G401 (cell line): Measurements from ENCODE around the gene IL17RA. TPM values are rescaled to one million over a fixed set of nuclear protein-coding genes. Genes with fewer than 3 reads are reported as not detected.
A peak's percentile ranks its signal among the peaks of the same experiment; 100 is the strongest.

ENCODE experiments used
- DNase-seq: peaks from one replicate; pipeline ENCODE4 v3.0.0-alpha.2; 2015; ENCODE audit warnings: low spot score
- in situ Hi-C: cut with HindIII; loops from 2 replicates; pipeline ENCODE4 v1.10.0; 2016; ENCODE audit warnings: low sequenced_read_pairs, mixed read lengths
- total RNA-seq: library from RNA; depleted of rRNA; stranded (reverse); fragments of >200 nt; shearing (Covaris generic); gene quantifications from 2 replicates; pipeline ENCODE4 v1.2.3, GENCODE V29; 2014

The IL17RA gene
- total RNA-seq, 1 experiment from 2014 or later: 7.3 TPM

GRCh38 chr22:17117400-17117799 is 32.6 kb downstream of the IL17RA start:
- DNase-seq: peak; percentile 30
- in situ Hi-C loops: no loop called here

GRCh38 chr22:17117890-17118289 is 33.1 kb downstream of the IL17RA start:
- in situ Hi-C loops: no loop called here
- DNase-seq: peak; percentile 19

GRCh38 chr22:17118342-17118741 is 33.5 kb downstream of the IL17RA start:
- in situ Hi-C loops: no loop called here
- peak; percentile 11 for DNase-seq

DNA sequence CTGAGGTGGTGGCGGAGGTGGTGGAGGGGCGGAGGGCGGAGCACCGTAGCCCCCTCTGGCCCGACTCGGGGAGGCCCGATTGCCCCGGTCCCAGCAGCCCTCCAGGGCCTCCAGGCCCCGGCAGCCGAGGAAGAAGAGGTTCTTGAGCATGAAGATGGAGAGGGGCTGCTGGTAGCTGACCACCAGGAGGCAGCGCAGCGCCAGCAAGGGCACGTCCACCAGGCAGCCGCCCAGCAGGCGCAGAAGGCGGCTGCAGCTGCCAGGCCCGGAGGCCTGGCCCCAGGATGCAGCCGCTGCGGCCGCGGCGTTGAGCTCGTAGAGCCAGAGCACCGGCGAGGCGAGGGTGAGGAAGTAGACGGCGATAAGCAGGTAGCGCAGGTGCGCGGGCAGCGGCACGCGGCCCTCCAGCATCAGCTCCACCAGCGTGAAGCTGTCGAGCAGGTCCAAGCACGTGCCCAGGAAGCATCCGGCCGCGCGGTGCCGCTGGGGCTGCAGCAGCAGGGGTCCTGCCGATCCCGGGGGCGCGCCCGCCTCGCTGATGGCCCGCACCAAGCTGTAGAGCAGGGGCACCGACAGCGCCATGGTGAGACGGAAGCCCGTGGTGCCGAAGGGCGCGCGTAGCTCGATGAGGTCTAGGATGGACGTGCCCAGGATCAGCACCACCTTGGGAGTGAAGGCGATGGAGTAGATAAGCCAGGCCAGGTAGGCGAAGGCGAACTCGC is 34.8 kb downstream of the IL17RA start:
- in situ Hi-C loops: no loop called here
- DNase-seq: peak; percentile 18

GRCh38 chr22:17120281-17120680 is 35.5 kb downstream of the IL17RA start:
- in situ Hi-C loops: no loop called here
- no peak for DNase-seq

- in situ Hi-C loops: no loop called here
- peak; percentile 23 for DNase-seq
These were observed 36.0 kb downstream of the IL17RA start for GRCh38 chr22:17120711-17121232.

GRCh38 chr22:17121233-17122195 is 36.7 kb downstream of the IL17RA start, which contains the start of gene TMEM121B:
TMEM121B (minus strand) TSS chr22:17121360; CDS start chr22:17121127, 233 bp downstream.
- peak; percentile 89 for DNase-seq
- in situ Hi-C loops: no loop called here

- in situ Hi-C loops: no loop called here
- DNase-seq: no peak
These were observed 45.4 kb downstream of the IL17RA start for GRCh38 chr22:17130199-17130598.

GRCh38 chr22:17131686-17132085 is 46.9 kb downstream of the IL17RA start:
- in situ Hi-C loops: no loop called here
- no peak for DNase-seq

GRCh38 chr22:17132112-17132511 is 47.3 kb downstream of the IL17RA start:
- in situ Hi-C loops: no loop called here
- DNase-seq: no peak

- in situ Hi-C loops: no loop called here
- no peak for DNase-seq
These were observed 48.3 kb downstream of the IL17RA start for GRCh38 chr22:17133137-17133536.

DNA sequence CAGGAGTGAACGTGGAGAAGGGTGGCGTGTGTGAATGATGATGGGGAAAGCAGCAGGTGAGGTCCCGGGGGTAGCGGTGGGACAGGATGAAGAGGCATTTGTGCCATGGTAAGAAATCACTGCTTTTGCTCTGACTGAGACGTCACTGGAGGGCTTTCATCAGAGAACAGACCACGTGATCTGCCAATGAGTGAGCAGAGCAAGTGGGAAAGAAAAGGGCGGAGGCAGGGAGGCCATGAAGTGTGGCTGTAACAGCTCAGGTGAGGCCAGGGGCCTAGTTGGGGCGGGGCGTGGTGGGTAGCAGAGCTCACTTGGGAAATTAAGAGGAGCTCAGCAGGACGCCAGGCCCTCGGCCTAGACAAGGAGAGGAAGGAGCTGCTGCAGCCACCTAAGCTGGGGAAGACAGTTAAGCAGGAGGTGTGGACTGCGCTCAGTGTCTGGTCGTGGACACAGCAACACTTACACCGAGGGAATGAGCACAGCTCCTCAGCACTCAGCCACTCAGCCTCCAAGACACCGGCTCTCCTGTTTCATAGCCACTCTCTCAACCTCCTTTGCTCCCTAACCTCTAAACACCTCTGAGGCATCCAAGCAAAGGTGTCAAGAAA is 50.5 kb downstream of the IL17RA start:
- in situ Hi-C loops: no loop called here
- DNase-seq: no peak

DNA sequence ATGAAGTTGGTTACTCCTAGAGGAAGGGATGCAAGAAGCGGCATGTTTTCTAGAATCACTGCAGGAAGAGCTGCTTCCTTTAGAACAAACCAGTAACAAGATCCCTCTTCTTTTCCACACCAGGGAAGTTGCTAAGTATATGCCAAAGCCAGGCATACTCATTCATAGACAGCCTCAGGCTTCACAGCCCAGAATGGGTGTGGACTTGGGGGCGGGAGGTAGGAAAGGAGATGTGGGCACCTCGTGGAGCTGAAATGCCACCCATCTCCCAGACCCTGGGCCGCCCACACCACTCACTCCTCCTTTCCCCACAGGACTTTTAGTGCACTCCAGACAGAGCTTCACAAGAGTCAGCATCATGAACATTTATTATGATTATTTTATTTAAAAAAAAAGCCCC is 52.4 kb downstream of the IL17RA start:
- no peak for DNase-seq
- in situ Hi-C loops: no loop called here

- DNase-seq: no peak
- in situ Hi-C loops: no loop called here
These were observed 53.1 kb downstream of the IL17RA start for GRCh38 chr22:17137861-17138425.

DNA sequence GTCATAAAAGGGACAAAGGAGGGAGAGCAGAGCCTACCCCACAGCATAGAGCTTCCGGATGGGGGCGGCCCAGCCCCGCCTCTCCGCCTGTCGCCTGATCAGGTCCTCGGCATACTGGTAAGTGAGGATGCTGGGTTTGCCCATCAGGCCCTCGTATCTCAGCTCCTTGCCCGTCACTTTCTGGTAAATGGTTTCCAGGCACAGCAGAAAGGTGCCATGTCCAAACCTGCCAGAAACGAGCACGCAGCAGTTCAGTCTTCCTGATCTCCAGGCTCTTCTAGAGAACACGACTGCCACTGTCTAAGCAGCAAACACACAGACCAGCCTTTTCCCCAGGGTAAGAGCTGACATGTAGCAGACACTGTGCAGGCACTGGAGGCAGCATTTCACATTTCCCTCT is 53.7 kb downstream of the IL17RA start:
- in situ Hi-C loops: no loop called here

GRCh38 chr22:17140022-17140421 is 55.2 kb downstream of the IL17RA start:
- in situ Hi-C loops: no loop called here
- DNase-seq: no peak

More for the DNA sequence above, 53.7 kb downstream of the IL17RA start:
- DNase-seq: no peak

DNA sequence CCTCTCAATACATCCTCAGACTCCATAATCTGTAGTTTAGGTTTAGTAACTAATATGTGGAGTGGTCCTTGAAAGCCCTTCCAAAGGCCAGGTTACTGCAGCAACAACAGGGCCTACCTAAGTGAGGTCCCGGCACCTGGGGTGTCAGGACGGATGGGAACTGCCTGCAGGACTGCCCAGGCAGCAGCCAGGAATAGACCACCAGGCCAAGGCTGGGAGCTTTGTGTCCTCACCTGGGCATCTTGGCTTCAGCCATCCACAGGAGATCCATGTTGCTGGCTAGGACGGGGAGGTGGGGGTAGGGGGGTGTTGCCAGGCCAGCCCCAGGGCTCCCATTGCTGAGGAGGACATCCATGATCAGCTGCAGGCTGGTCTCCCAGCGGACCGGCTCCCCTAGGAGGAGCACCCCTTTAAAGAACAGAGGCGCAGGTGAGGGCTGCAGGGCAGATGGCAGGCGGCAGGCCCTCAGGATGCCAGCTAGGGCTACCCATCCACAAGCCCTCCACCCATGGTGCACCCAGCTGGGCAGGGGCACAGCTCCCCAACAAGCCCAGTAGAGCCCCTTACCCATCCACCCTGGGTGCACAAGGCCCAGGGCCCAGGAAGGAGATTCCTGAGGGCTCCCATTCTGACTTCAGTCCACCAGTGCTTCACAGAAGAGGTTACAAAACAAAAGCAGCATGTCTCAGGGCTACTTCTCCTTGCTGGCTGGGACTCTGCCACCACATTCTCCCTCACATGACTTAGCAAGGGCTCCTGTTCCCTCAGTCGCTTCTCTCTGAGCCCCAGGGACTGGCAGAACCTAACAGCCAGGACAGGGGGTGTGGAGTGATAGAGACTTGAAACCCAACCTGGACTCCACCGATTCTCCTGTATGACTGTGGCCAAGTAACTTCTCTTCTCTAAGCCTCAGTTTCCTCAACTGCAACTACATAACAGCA is 56.3 kb downstream of the IL17RA start:
- DNase-seq: no peak
- in situ Hi-C loops: no loop called here

DNA sequence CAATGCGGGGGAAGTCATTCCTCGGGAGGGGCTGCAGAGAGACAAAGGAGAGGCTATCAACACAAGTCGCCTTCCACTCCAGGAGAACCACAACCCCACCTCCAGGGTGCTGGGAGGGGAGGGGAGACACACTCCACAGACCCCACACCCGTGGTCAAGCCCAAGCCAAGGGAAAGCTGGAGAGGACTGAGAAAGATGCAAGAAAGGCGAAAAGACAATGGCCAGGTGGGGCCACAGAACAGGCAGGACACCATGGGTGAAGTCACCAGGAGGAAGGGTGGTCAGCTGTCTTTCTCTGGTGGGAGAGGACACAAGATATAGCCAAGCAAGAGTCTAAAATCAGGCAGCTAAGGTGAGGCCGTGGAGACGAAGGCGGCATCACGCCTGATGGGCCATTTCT is 58.3 kb downstream of the IL17RA start:
- in situ Hi-C loops: no loop called here
- DNase-seq: no peak
